Mononuclear cell (primary cell): ENCODE data around the gene FGF9. TPM values are rescaled to one million over a fixed set of nuclear protein-coding genes. Genes with fewer than 3 reads are reported as not detected.

ENCODE experiments used
- H3K27me3 ChIP-seq: 2 replicates; pipeline ENCODE4 v1.6.0; 2011; ENCODE audit warnings: low read length, control low read depth; ENCODE audit not compliant: insufficient read depth
- H3K4me1 ChIP-seq: 2 replicates; pipeline ENCODE4 v1.5.1; 2011; ENCODE audit warnings: mild to moderate bottlenecking, low read length, control low read depth; ENCODE audit not compliant: insufficient read depth
- H3K4me3 ChIP-seq: 2 replicates; pipeline ENCODE4 v1.5.1; 2011; ENCODE audit warnings: mild to moderate bottlenecking, low read length, moderate library complexity
- H3K9me3 ChIP-seq: 2 replicates; pipeline ENCODE4 v1.5.1; 2011; ENCODE audit warnings: low read depth, mild to moderate bottlenecking, control low read depth, low read length
- total RNA-seq: library from RNA; depleted of rRNA; stranded (reverse); fragments of >200 nt; gene quantifications from one replicate; pipeline ENCODE4 v1.2.3, GENCODE V29; 2012

Gene FGF9
- total RNA-seq, 1 donor, result 1.4 TPM

DNA sequence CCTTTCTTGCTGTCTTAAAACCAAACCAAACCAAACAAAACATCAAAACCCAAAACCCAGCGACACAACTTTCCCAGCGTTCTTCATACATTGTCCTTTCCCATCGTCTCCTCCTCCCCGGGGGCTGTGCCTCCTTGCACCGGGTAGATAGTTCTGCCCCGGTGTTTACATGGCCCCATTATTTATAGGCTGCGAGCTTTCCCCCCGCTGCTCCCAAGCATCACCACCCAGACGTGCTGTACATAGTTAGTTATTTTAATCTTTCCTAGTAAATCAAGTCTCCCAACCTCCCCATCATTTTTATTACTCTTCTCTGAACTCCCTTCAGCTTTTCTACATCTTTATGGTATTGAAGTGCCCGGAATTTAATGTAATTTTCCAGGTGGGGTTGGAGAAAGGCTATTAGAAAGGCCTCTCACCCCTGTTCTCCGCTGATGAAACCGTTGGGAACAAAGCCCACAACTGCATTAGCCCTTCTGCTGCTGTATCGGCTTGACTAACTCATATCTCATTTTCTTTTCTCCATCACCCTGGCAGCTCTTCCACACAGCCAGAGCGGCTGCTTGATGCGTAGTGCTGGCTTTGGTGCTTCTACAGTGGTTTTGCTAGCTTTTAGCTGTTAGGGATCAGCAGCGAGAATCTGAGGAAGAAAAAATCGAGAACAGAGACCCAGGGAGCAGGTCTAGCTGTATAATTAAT, 53.1 kb downstream of the FGF9 start:
- Histone ChIP-seq H3K4me1 (no peaks in the 10 kb centered on the region), H3K27me3 (no peaks in the 10 kb centered on the region), H3K9me3 (no peaks in the 10 kb centered on the region), H3K4me3 (no peak overlapping the region)

GRCh38 chr13:21730186-21730880, 59.5 kb downstream of the FGF9 start:
- Histone ChIP-seq H3K4me1 (no peaks in the 10 kb centered on the region), H3K27me3 (no peaks in the 10 kb centered on the region), H3K4me3 (no peak overlapping the region), H3K9me3 (no peaks in the 10 kb centered on the region)

GRCh38 chr13:21733475-21734263, 62.8 kb downstream of the FGF9 start:
- H3K4me1 ChIP-seq, result no peaks in the 10 kb centered on the region
- H3K27me3 ChIP-seq, result no peaks in the 10 kb centered on the region
- H3K9me3 ChIP-seq, result no peaks in the 10 kb centered on the region
- H3K4me3 ChIP-seq, result no peak overlapping the region

DNA sequence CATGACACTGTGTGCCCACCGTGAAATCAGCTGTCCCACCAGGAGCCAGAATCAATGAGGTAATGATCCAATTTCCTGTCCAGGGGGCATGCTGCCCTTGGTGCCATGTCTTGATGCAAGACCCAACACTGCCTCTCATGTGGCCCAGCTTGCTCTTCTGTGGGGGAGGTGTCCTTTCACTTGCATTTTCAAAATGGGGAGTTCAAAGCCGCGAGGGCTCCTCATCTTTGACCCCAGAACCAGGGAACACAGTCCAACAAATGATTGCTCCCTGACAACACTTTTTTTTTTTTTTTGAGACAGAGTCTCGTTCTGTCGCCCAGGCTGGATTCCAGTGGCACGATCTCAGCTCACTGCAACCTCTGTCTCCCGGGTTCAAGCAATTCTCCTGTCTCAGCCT, 64.1 kb downstream of the FGF9 start:
- Histone ChIP-seq H3K9me3 (no peaks in the 10 kb centered on the region), H3K27me3 (no peaks in the 10 kb centered on the region), H3K4me3 (no peak overlapping the region), H3K4me1 (no peaks in the 10 kb centered on the region)

DNA sequence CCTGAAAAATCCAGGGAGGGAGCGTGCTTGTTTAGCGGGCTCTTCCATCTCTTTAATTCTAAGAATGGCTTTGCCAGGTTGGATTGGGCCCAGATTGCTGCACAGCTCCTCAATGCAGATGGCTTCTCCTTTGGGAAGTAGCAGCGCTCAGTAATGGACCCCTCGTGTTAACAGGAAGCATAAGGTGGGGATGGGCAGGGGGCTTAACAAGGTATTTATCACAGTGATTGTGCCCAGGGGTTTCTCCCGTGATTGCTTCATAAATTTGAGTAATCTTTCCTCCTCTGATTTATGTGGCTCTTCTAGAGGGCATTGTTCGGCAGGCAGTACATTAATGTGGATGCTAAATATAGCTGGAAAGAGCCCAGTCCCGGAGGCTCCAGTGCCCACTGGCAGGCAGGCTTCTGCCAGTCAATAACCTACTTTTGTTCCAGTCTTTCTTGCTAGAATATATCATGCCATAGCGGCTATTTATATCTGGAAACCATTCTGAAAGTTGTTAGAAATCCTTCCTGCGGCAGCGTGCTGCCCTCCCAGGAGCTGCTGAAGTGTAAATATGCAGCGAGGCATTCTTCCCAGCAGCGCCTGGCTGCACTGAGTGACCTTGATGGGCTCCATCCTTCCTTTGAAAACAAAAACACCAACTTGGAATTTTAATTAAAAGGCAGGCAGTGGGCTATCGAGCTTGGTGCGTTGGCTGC, 65.0 kb downstream of the FGF9 start:
- Histone ChIP-seq H3K27me3 (no peaks in the 10 kb centered on the region), H3K4me3 (no peak overlapping the region), H3K4me1 (no peaks in the 10 kb centered on the region), H3K9me3 (no peaks in the 10 kb centered on the region)

GRCh38 chr13:21736926-21737325, 66.1 kb downstream of the FGF9 start:
- H3K27me3 ChIP-seq, result no peaks in the 10 kb centered on the region
- H3K4me3 ChIP-seq, result no peak overlapping the region
- H3K4me1 ChIP-seq, result no peaks in the 10 kb centered on the region
- H3K9me3 ChIP-seq, result no peaks in the 10 kb centered on the region

GRCh38 chr13:21738630-21739029, 67.8 kb downstream of the FGF9 start:
- H3K27me3 ChIP-seq, result no peaks in the 10 kb centered on the region
- H3K4me1 ChIP-seq, result no peaks in the 10 kb centered on the region
- no peak overlapping the region for H3K4me3 ChIP-seq
- H3K9me3 ChIP-seq, result no peaks in the 10 kb centered on the region

DNA sequence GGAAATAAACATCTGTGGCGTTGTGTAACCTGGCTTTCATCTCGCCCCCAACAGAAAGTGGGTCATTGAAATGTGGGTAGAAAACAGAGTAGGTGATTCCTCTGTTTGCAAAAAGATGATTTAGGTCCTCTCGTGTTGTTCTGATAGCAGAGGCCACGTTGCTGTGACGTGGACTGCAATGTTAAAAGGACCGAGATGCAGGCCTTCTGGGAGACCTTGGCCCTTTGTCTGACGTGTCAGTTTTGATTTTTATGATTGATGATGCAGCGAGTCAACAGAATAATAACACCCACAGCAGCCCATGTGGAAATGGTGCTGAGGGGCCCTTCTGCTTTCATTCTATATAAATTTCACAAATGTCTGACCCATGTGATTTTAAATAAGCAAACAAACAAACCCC, 68.9 kb downstream of the FGF9 start:
- no peaks in the 10 kb centered on the region for H3K9me3 ChIP-seq
- no peaks in the 10 kb centered on the region for H3K27me3 ChIP-seq
- no peak overlapping the region for H3K4me3 ChIP-seq
- H3K4me1 ChIP-seq, result no peaks in the 10 kb centered on the region

GRCh38 chr13:21741396-21741979, 70.6 kb downstream of the FGF9 start:
- Histone ChIP-seq H3K9me3 (no peaks in the 10 kb centered on the region), H3K4me1 (no peaks in the 10 kb centered on the region), H3K27me3 (no peaks in the 10 kb centered on the region), H3K4me3 (no peak overlapping the region)

GRCh38 chr13:21742096-21742495, 71.2 kb downstream of the FGF9 start:
- H3K27me3 ChIP-seq, result no peaks in the 10 kb centered on the region
- H3K4me1 ChIP-seq, result no peaks in the 10 kb centered on the region
- H3K4me3 ChIP-seq, result no peak overlapping the region
- no peaks in the 10 kb centered on the region for H3K9me3 ChIP-seq

DNA sequence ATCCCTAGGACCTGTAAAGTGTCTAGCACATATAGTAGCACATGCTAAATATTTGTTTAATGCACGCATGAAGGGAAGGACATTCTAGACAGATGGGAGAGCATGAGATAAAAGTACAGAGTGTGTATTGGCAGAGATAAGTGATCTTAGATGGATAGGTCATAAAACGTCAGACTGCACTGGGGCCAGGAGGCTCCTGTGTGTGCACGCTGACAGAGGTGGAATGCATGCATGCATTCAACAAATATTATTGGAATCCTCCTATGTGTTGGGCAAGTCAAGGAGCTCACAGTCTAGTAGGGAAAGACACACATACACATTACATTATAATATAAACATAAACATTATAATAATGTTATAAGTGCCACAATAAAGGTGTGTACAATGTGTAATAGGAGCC, 73.3 kb downstream of the FGF9 start:
- no peaks in the 10 kb centered on the region for H3K9me3 ChIP-seq
- no peak overlapping the region for H3K4me3 ChIP-seq
- H3K4me1 ChIP-seq, result no peaks in the 10 kb centered on the region
- H3K27me3 ChIP-seq, result no peaks in the 10 kb centered on the region

- no peaks in the 10 kb centered on the region for H3K27me3 ChIP-seq
- no peaks in the 10 kb centered on the region for H3K4me1 ChIP-seq
- H3K4me3 ChIP-seq, result no peak overlapping the region
- no peaks in the 10 kb centered on the region for H3K9me3 ChIP-seq
Observed at GRCh38 chr13:21745307-21745706, 74.4 kb downstream of the FGF9 start.

GRCh38 chr13:21747456-21747855, 76.6 kb downstream of the FGF9 start:
- no peak overlapping the region for H3K4me3 ChIP-seq
- H3K27me3 ChIP-seq, result no peaks in the 10 kb centered on the region
- H3K4me1 ChIP-seq, result no peaks in the 10 kb centered on the region
- H3K9me3 ChIP-seq, result no peaks in the 10 kb centered on the region

DNA sequence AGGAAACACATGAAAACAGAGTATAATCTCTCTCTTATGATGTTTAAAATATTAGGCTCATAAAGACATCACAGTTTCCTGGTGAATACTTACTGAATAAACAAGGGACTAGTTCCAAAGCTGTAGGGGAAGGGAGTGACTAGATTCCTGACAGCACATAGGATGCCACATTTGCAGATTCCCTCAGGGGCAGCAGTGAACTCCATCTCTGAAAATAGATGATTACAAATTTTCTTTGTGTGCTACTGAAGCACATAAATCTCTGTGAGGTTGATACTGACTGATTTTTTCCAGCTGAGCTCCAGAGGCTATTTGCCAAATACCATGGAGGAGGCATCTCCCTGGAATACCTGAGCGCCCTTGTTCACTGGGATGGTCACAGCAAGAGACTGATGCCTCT, 77.3 kb downstream of the FGF9 start:
- no peaks in the 10 kb centered on the region for H3K27me3 ChIP-seq
- H3K4me1 ChIP-seq, result no peaks in the 10 kb centered on the region
- H3K9me3 ChIP-seq, result no peaks in the 10 kb centered on the region
- H3K4me3 ChIP-seq, result no peak overlapping the region

DNA sequence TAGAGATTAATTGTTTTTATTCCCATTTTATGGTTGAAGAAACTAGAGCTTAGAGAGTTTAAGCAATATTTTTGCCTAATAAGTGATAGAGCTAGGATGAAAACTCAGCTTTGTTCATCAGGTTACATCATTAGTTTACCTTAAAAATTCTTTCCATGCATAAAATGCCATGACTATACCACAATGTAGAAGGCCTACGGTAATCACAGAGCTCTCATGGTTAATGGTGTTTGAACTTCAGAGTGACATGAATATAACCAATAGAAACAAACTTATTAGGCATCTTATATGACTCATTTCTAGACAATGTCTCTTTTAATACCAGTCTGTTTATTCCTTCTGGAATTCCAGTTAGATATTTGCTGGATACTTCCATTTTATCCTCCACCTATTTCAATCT, 78.5 kb downstream of the FGF9 start:
- Histone ChIP-seq H3K9me3 (no peaks in the 10 kb centered on the region), H3K27me3 (no peaks in the 10 kb centered on the region), H3K4me1 (no peaks in the 10 kb centered on the region), H3K4me3 (no peak overlapping the region)
